ENCODE data around the gene KATNAL1.
"Not testable (repeated sequence)": the region's sequence is repeated elsewhere in the genome, so short reads cannot be mapped to it uniquely, and the experiment has no call there.

Gene KATNAL1

GRCh38 chr13:30179597-30180276 is 127.6 kb downstream of the KATNAL1 start:
- Histone ChIP-seq H3K23ac (ENCODE audit: low read length in 2 of 2) (no peak overlapping the region), H3K9ac (ENCODE audit: low read length) (no peak overlapping the region), H3K4me2 (ENCODE audit: low read length, poor library complexity, severe bottlenecking) (no peak overlapping the region), H4K8ac (ENCODE audit: low read length) (no peak overlapping the region), H3K4me3 (ENCODE audit: insufficient read depth in 1 of 2, low read depth in 1 of 2, low read length in 2 of 2) (no peak overlapping the region), H3K14ac (ENCODE audit: low read length in 2 of 2) (no peak overlapping the region), H2BK5ac (ENCODE audit: low read depth, low read length, poor library complexity, severe bottlenecking) (no peak overlapping the region), H2AK5ac (ENCODE audit: low read length, severe bottlenecking) (no peak overlapping the region), H4K91ac (ENCODE audit: low read length) (no peak overlapping the region), H3K4ac (ENCODE audit: low read depth in 1 of 2, low read length in 2 of 2) (no peak overlapping the region), H3K27me3 (ENCODE audit: control insufficient read depth in 1 of 2, insufficient read depth in 1 of 2, low read length in 2 of 2) (no peaks in the 10 kb centered on the region), H2AFZ (ENCODE audit: low read depth, low read length) (no peak overlapping the region), H3K36me3 (ENCODE audit: control insufficient read depth in 1 of 2, insufficient read depth in 2 of 2, low read depth in 1 of 2, low read length in 2 of 2) (no peaks in the 10 kb centered on the region), H2BK12ac (ENCODE audit: low read length in 2 of 2) (no peak overlapping the region), H2BK15ac (ENCODE audit: low read depth, poor library complexity, severe bottlenecking) (no peak overlapping the region), H3K27ac (ENCODE audit: low read length, poor library complexity, severe bottlenecking) (no peak overlapping the region), H2BK120ac (ENCODE audit: low read depth, low read length) (no peak overlapping the region), H3K9me3 (ENCODE audit: control insufficient read depth, low read length) (no peaks in the 10 kb centered on the region), H3K4me1 (ENCODE audit: control insufficient read depth, insufficient read depth, low read depth, low read length) (no peaks in the 10 kb centered on the region), H3K18ac (ENCODE audit: low read depth in 1 of 2, low read length in 2 of 2) (no peak overlapping the region), H3K79me1 (replicated peaks; ENCODE audit: low read length, poor library complexity, severe bottlenecking) (no peaks in the 10 kb centered on the region)
- no peak for DNase-seq
- 29% methylated on average over 1 of the region's 2 CpGs for WGBS

GRCh38 chr13:30178976-30179375 is 128.4 kb downstream of the KATNAL1 start:
- Histone ChIP-seq H3K14ac (ENCODE audit: low read length in 2 of 2) (no peak overlapping the region), H4K91ac (ENCODE audit: low read length) (no peak overlapping the region), H2BK12ac (ENCODE audit: low read length in 2 of 2) (no peak overlapping the region), H3K79me1 (replicated peaks; ENCODE audit: low read length, poor library complexity, severe bottlenecking) (no peaks in the 10 kb centered on the region), H3K27me3 (ENCODE audit: control insufficient read depth in 1 of 2, insufficient read depth in 1 of 2, low read length in 2 of 2) (no peaks in the 10 kb centered on the region), H3K4me2 (ENCODE audit: low read length, poor library complexity, severe bottlenecking) (no peak overlapping the region), H3K18ac (ENCODE audit: low read depth in 1 of 2, low read length in 2 of 2) (no peak overlapping the region), H3K27ac (ENCODE audit: low read length, poor library complexity, severe bottlenecking) (no peak overlapping the region), H2AK5ac (ENCODE audit: low read length, severe bottlenecking) (no peak overlapping the region), H2BK120ac (ENCODE audit: low read depth, low read length) (no peak overlapping the region), H3K23ac (ENCODE audit: low read length in 2 of 2) (no peak overlapping the region), H2BK5ac (ENCODE audit: low read depth, low read length, poor library complexity, severe bottlenecking) (no peak overlapping the region), H3K36me3 (ENCODE audit: control insufficient read depth in 1 of 2, insufficient read depth in 2 of 2, low read depth in 1 of 2, low read length in 2 of 2) (no peaks in the 10 kb centered on the region), H3K9ac (ENCODE audit: low read length) (no peak overlapping the region), H3K9me3 (ENCODE audit: control insufficient read depth, low read length) (no peaks in the 10 kb centered on the region), H3K4ac (ENCODE audit: low read depth in 1 of 2, low read length in 2 of 2) (no peak overlapping the region), H3K4me1 (ENCODE audit: control insufficient read depth, insufficient read depth, low read depth, low read length) (no peaks in the 10 kb centered on the region), H3K4me3 (ENCODE audit: insufficient read depth in 1 of 2, low read depth in 1 of 2, low read length in 2 of 2) (no peak overlapping the region), H2BK15ac (ENCODE audit: low read depth, poor library complexity, severe bottlenecking) (no peak overlapping the region), H4K8ac (ENCODE audit: low read length) (no peak overlapping the region), H2AFZ (ENCODE audit: low read depth, low read length) (no peak overlapping the region)
- DNase-seq, result no peak
- 88% methylated on average over 5 of the region's 5 CpGs for WGBS

GRCh38 chr13:30175166-30175565 is 132.2 kb downstream of the KATNAL1 start:
- WGBS, result 99% methylated on average over 4 of the region's 5 CpGs
- Histone ChIP-seq H2BK120ac (ENCODE audit: low read depth, low read length) (no peak overlapping the region), H3K27me3 (ENCODE audit: control insufficient read depth in 1 of 2, insufficient read depth in 1 of 2, low read length in 2 of 2) (no peaks in the 10 kb centered on the region), H3K14ac (ENCODE audit: low read length in 2 of 2) (no peak overlapping the region), H2AK5ac (ENCODE audit: low read length, severe bottlenecking) (no peak overlapping the region), H2BK15ac (ENCODE audit: low read depth, poor library complexity, severe bottlenecking) (no peak overlapping the region), H4K8ac (ENCODE audit: low read length) (no peak overlapping the region), H3K9me3 (ENCODE audit: control insufficient read depth, low read length) (no peaks in the 10 kb centered on the region), H2BK12ac (ENCODE audit: low read length in 2 of 2) (no peak overlapping the region), H3K4me1 (ENCODE audit: control insufficient read depth, insufficient read depth, low read depth, low read length) (peaks cover 7% of the 10 kb centered on the region), H4K91ac (ENCODE audit: low read length) (no peak overlapping the region), H3K79me1 (replicated peaks; ENCODE audit: low read length, poor library complexity, severe bottlenecking) (no peaks in the 10 kb centered on the region), H3K23ac (ENCODE audit: low read length in 2 of 2) (no peak overlapping the region), H2AFZ (ENCODE audit: low read depth, low read length) (no peak overlapping the region), H3K4ac (ENCODE audit: low read depth in 1 of 2, low read length in 2 of 2) (no peak overlapping the region), H3K18ac (ENCODE audit: low read depth in 1 of 2, low read length in 2 of 2) (no peak overlapping the region), H3K4me3 (ENCODE audit: insufficient read depth in 1 of 2, low read depth in 1 of 2, low read length in 2 of 2) (no peak overlapping the region), H3K4me2 (ENCODE audit: low read length, poor library complexity, severe bottlenecking) (no peak overlapping the region), H3K9ac (ENCODE audit: low read length) (no peak overlapping the region), H2BK5ac (ENCODE audit: low read depth, low read length, poor library complexity, severe bottlenecking) (no peak overlapping the region), H3K27ac (ENCODE audit: low read length, poor library complexity, severe bottlenecking) (no peak overlapping the region), H3K36me3 (ENCODE audit: control insufficient read depth in 1 of 2, insufficient read depth in 2 of 2, low read depth in 1 of 2, low read length in 2 of 2) (no peaks in the 10 kb centered on the region)
- no peak for DNase-seq

- not testable (repeated sequence) for H3K23ac ChIP-seq (ENCODE audit: low read length in 2 of 2); H3K14ac ChIP-seq (ENCODE audit: low read length in 2 of 2); H3K27ac ChIP-seq (ENCODE audit: low read length, poor library complexity, severe bottlenecking); H3K4me2 ChIP-seq (ENCODE audit: low read length, poor library complexity, severe bottlenecking); H3K36me3 ChIP-seq (ENCODE audit: control insufficient read depth in 1 of 2, insufficient read depth in 2 of 2, low read depth in 1 of 2, low read length in 2 of 2); H2BK5ac ChIP-seq (ENCODE audit: low read depth, low read length, poor library complexity, severe bottlenecking); H3K27me3 ChIP-seq (ENCODE audit: control insufficient read depth in 1 of 2, insufficient read depth in 1 of 2, low read length in 2 of 2); H3K4ac ChIP-seq (ENCODE audit: low read depth in 1 of 2, low read length in 2 of 2); DNase-seq; H2AK5ac ChIP-seq (ENCODE audit: low read length, severe bottlenecking); H3K9me3 ChIP-seq (ENCODE audit: control insufficient read depth, low read length); H2BK120ac ChIP-seq (ENCODE audit: low read depth, low read length); H3K4me1 ChIP-seq (ENCODE audit: control insufficient read depth, insufficient read depth, low read depth, low read length); H2BK12ac ChIP-seq (ENCODE audit: low read length in 2 of 2); H3K4me3 ChIP-seq (ENCODE audit: insufficient read depth in 1 of 2, low read depth in 1 of 2, low read length in 2 of 2); H3K9ac ChIP-seq (ENCODE audit: low read length); H2AFZ ChIP-seq (ENCODE audit: low read depth, low read length); H2BK15ac ChIP-seq (ENCODE audit: low read depth, poor library complexity, severe bottlenecking); H3K79me1 ChIP-seq (replicated peaks; ENCODE audit: low read length, poor library complexity, severe bottlenecking); H3K18ac ChIP-seq (ENCODE audit: low read depth in 1 of 2, low read length in 2 of 2); H4K91ac ChIP-seq (ENCODE audit: low read length)
- WGBS, result 66% methylated on average over 6 of the region's 6 CpGs
- peak overlapping the region; percentile 7 for H4K8ac ChIP-seq (ENCODE audit: low read length)
Measured at GRCh38 chr13:30174250-30174649, 133.1 kb downstream of the KATNAL1 start.
